Ovary (tissue), 3 donors: ENCODE data around the gene PRSS38.

ENCODE experiments used
- CTCF ChIP-seq, 3 donors: fragments of 450-650 bp in 2 of 3; fragments of 200-600 bp in 1 of 3; IDR thresholded peaks; one replicate each; pipeline versions ENCODE4 v1.5.1 to v1.8.0; 2016 to 2022; ENCODE audit warnings: antibody characterized with exemption in 3 of 3, mild to moderate bottlenecking in 1 of 3
- EP300 ChIP-seq: sonication (generic); formaldehyde crosslinking; IDR thresholded peaks from one replicate; pipeline ENCODE4 v1.6.1; 2017; ENCODE audit warnings: antibody characterized with exemption
- POLR2A ChIP-seq: fragments of 450-650 bp; IDR thresholded peaks from one replicate; pipeline ENCODE4 v1.6.1; 2017; ENCODE audit warnings: antibody characterized with exemption, mild to moderate bottlenecking, moderate library complexity
- donor health status: DM: no; HTN: no; CAD: no.

GRCh38 chr1:227796359-227796915 is 19.0 kb upstream of the PRSS38 start:
- TF ChIP-seq POLR2A (no peak), CTCF (IDR thresholded peaks at IDR 0.05) (no peak), EP300 (no peak)
